SW480 (cell line): ENCODE measurements around the gene SENP1.
"Not testable (repeated sequence)": the region's sequence is repeated elsewhere in the genome, so short reads cannot be mapped to it uniquely, and the experiment has no call there.

Experiments
- DNase-seq: peaks from one replicate; pipeline ENCODE4 v3.0.0-alpha.2; 2016; ENCODE audit warnings: low spot score

Gene SENP1

DNA sequence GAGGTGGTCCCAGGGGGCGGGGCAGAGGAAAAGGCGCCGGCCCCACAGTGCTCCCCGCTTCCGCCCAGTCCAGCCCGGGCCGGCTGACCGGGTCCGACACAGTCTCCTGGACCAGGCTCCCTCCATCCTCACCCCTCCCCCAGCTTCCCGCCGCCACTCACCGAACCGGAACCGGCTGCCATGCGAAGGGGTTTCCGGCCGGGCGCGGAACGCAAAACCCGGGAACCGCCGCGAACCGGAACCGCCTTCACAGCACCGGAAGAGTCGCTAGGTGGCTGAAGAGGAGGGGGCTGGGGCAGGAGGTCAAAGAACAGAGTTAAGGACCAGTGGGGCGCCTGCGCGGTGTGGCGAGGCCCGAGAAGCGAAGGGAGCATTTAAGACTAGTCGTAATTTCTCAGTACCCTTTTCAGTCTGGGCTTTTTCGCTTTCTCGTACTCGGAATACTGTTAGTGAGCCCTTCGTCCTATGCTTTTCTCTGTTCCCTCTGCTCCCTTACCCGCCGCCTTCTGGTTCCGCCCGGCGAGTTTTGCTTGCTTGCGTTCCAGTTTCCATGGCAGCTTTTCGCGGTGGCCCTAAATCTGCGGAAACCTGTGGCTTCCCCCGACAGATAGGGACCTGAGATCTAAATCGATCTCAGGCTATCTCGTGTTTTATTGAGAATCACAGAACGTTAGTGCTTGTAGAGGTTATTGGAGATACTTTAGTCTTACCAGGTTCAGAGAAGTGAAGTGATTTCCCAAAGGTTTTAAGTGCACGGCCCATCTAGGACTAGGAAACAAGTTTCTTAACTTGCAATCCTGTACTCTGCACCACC lies at the start of gene SENP1:
Gene SENP1 (minus strand): TSS at position 213 of the 814 bp plus-strand sequence. CDS start 4,607 bp downstream, outside the sequence.
- peak; percentile 84 for DNase-seq

DNA sequence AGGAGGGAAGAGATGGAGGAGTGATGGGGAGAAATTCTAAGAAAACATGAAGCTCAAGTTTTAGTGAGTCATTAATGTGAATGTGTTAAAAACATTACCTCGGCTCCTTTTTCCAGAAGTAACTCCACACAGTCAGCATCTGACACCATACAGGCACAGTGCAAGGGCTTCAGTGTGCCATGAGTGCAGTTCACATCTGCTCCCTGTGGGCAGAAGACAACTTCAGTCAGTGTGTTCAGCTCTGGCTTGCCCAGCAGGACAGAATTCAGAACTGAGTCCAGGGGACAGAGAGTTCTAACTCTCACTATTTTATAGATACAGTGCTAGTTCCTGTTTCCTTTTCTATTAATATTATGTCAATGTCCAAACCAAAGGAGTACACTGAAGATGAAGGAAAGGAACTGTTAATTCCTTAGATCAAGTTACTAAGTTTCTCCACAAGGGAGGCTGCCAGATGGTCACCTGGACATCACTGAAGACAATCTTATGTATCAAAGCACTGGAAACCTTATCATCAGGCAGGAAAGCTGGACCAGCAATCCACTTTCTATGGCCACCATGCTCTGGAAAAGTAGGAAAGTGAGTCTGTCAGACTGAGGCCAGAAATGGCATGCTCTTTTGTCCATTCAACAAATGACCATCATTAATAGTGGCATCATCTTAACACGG lies 45.4 kb upstream of the SENP1 start:
- no peak for DNase-seq

DNA sequence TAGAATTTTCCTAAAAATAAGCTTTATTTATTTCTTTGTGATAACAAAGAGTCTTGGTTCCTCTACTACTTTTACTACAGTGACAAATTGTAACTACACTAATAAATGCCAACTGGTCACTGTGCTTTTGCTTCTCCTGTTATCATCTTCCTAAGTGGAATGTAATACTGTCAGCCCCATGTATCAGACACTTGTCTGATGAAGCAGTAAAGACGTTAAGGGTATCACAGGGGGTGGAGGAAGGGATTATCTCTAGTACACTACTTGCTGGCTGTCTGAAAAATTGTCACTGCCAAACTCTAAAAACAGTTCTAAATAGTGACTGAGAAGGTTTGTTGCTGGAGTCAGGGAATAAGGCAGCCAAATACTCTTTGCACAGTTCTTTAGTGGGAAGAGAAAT lies 40.1 kb upstream of the SENP1 start:
- DNase-seq = no peak

DNA sequence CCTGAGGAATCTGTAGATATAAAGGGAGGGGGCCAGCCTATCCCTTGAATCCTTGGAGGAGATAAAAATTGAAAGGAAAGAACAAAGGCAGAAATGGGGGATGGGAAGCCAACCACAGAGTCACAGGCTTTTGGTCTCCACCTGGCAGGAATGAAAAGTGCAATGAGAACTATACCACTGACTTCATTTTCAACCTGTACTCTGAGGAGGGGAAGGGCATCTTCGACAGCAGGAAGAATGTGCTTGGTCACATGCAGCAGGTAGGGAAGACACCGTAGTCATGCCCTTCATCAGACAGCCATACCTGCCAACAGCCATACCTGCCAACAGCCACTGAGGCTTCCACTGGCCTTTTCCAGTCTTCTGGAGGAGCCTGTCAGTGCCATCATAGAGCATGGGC lies 38.0 kb upstream of the SENP1 start:
- no peak for DNase-seq

DNA sequence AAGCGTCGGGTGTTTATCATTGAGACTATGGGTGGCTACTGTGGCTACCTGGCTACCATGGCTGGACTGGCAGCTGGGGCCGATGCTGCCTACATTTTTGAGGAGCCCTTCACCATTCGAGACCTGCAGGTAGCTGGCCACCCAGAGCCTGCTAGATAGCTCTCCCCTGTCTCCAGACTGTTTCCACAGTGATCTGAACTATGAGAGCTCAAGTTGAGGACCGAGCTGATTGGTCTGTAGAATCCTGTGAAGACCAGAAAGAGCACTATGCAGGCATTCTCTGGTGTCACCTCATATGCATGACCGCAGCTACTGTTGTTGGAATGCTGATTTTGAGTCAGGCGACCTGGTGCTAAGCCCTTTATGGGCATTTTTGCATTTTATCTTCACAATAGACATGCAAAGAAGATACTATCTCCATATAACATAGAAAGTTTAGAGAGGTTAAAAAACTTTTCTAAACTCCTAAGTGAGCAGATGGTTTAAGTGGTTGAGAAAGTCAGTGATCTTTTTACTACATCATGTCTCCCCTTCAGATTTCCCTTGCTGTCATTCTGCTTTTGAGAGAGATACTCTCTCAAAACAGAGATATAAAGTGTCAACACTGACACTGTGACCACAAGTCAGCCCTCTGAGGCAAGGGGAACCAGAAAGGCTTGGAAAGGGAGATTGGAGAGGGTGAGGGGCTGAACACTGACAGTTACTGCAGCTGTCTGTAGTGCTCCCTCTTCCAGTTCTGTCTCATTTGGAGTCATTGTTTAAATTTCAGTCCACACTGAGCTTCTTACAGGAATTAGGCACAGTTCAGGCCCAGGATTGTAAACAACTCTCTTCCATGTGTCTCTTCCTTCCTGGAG lies 37.2 kb upstream of the SENP1 start:
- no peak for DNase-seq

DNA sequence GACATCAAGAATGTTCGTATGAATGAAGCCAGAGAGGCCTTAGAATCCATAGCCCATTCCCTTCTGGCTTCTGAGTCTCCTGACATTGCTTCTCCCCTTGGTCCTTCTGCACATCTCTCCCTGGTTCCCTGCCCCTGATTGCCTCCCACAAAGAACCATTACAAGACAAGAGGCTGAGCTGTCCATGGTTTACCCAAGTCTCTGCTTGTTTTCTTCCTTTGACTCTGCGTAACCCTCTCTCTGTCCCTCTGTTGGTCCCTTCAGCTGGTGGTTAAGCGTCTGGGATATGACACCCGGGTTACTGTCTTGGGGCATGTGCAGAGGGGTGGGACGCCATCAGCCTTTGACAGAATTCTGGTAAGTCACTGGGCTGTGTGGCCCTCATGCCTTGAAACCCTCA lies 29.1 kb upstream of the SENP1 start:
- DNase-seq = no peak

DNA sequence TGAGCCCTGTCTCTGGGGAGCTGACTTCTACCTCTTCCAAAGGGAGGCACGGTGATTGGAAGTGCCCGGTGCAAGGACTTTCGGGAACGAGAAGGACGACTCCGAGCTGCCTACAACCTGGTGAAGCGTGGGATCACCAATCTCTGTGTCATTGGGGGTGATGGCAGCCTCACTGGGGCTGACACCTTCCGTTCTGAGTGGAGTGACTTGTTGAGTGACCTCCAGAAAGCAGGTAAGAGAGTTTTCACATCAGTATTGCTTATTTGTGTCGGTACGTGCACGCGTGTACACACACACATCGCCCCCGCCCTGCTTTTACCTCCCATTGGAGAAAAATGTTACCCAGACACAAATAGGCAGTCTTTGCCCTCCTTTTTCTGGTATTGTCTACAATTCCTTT lies 26.9 kb upstream of the SENP1 start:
- DNase-seq = peak; percentile 15

DNA sequence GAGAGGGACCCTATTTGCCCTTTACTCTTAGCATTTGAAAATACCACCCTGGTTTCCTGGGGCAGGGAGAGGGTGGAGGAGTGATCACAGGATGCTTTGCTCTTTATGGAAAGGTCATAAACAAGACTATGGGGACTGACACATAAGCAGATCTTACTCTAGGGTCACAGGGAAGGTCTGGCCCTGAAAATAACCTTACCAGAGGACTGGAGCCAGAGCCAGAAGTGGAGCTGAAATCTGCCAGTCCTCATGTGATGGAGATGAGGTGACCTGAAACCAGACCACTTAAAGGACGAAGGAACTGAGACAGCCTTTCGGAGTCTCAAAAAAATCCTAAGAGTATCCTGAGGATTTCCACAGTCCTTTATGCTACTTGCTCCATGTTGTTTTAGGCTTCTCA lies 25.6 kb upstream of the SENP1 start:
- no peak for DNase-seq

DNA sequence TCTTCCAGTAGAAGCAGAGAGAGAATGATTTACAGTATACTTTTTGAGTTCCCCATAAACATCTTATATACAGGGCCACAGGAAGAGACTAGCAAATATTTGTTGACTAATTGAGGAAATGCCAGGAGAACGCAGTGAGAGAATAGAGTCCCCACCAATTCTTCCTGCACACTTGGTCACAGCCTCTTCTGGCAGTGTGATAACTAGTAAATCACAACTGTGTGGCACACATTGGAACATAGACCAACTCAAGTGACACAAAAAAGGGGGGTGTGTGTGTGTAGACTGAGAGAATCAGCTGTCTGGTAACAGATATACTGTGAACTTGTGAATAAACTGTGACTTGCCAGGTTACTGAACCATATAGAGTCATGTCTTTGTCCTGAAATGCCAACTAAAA lies 23.5 kb upstream of the SENP1 start:
- no peak for DNase-seq

DNA sequence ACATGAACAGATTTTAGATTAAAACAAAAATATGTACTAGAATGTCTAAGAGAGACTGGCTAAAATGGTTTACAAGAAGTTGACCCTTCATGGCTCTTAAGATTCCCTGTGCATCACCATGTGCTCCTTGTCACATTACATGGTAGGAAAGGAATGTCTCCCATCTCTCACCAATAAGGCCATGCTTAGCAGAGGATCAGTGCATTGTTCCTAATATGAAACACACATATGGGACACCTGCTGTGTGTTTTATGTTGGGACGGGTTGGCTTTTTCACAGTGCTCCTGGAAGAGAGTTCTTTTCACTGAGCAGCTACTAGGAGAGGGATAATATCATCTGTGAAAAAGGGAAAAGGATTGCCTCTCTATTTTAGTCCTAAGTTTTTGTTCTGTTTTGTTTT lies 22.9 kb upstream of the SENP1 start:
- no peak for DNase-seq

DNA sequence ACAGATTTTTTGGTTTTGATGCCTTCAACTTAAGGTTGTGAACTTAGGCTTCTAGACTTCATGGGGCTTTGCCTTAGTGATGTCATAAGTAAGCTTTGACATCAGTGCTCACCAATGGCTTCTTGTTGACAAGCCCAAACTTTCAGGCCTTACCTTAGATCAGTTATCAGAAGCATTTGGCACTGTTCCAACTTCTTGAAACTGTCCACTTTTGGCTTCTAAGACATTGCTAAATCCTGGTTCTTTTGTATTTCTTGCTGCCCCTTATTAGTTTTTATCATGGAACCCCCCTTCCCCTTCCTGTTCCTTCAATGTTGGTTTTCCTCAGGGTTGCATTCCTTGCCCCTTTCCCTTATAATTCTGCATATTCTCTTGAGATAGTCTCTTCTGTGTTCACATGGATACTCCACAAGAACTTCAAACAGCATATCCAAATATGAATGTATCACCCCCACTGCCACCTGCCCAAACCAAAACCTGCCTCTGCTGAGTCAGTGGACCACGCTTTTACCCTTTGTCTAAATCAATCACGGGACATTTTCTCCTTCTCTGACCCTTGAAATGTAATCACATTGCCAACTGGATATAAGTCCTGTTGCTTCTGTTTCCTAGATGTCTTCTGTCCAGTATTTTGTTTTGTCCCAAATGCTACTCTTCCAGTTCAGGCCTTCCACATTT lies 21.2 kb upstream of the SENP1 start:
- DNase-seq = no peak

DNA sequence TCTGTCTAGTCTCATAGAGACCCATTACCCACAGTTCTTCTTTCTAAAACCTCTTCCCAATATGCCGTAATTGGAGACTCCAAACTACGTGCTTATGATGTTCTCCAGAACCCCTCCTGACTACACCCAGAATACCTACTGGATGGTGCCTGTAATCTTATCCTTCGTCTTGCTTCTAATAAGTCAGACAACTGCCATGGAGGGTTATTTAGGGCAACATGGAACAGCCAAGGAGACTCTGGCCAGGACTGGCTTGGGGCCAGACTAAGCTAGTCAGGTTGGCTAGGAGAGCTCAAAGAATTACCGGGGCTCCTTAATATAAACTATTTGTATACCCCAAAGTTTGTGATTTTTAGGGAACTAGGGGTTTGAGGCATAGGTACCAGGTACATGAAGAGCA lies 20.1 kb upstream of the SENP1 start:
- DNase-seq = no peak

DNA sequence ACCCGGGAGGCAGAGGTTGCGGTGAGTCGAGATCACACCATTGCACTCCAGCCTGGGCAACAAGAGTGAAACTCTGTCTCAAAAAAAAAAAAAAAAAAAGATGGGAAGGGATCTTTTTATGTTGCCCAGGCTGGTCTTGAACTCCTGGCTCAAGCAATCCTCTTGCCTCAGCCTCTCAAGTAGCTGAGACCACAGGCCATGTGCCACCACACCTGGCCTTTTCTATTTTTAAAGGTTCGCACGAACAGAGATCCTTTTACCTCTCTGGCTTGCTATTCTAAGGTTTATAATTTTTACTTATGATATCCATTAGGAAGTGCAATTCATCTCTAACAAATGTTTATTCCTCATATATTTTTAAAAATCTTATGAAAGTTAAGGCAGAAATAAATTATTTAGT lies 19.7 kb upstream of the SENP1 start:
- DNase-seq = not testable (repeated sequence)

DNA sequence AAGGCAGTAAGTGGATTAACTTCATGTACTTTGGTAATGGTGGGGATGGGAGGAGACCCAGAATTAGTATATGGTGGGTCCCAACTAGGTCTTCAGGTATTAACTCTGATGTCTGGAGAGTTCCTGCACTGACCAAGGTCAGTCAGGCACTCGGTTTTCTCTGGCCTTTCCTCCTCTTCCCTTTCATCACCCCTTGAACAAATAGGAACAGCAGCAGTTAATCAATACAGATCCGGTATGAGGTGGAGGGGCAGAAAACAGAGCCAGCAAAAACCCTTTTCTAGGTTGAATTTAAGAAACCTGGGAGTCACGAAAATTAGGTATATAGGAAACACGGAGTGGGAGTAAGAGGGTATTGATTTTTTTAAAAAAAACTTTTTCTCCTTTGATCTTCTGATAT lies 17.3 kb upstream of the SENP1 start:
- no peak for DNase-seq

DNA sequence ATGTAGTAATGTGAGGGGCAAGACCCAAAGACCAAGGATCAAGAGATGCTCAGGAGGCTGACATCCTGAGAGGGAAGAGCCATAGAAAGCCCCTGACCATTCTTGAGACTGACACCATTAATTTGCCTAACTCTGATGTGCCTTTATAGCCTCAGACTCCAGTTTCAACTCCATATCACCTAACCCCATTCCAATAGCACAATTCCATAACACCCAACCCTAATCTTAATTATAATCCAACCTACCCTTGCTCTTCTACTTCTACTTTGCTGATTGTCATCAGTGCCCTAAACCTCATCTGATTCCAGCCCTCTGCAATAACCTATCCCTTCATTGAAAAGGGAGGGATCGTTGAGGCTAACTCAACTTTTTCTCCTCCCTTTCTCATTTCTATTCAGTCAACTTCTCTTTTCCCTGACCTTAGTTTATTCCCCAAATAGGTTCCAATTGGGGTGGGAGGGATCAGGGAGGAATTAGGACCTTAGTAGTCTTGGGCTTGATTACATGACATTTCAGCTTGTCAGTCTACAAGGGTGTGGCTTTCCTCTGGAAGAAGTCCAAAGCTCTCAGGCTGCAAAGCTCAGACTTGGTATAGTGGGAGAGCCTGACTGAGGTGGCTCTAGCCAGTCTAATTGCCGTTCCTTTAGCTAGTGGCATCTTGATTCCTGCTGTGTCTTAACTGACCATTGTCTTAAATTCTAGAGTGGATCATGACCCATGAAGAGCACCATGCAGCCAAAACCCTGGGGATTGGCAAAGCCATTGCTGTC lies 16.4 kb upstream of the SENP1 start:
- no peak for DNase-seq

DNA sequence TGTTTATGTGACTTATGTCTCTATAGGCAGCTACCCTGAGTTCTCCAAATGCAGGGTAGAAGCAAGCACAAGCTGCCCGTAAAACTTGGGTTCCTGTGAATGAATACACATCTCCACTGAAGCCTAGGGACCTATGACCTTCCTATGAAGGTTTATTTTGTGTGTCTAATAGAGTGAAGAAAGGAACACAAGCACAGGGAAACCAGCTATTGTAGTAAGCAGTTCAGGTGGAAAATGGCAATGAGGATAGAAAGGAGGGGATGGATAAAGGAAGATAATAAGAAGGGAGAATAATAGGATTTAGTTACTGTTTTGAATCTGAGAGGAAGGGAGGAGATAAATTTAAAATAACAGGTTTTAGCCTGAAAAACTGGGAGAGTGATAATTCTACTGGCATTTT lies 15.6 kb upstream of the SENP1 start:
- no peak for DNase-seq

DNA sequence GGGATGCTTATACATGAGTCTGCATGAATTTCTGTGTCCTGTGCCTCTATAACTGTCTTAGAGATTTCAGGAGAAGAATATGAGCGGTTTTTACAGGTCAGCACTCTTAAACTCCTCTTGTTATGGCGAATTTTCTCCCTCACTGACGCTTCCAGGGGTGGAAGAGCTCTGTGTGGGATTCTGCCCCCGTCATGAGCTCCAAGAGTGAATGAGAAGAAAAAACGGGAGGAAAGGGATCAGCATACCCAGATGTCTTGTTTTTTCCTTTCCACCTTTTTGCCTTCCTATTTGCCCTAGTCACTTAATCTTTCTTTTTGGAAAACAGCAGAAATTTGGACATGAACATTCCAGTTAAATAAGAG lies 13.9 kb upstream of the SENP1 start:
- DNase-seq = no peak

DNA sequence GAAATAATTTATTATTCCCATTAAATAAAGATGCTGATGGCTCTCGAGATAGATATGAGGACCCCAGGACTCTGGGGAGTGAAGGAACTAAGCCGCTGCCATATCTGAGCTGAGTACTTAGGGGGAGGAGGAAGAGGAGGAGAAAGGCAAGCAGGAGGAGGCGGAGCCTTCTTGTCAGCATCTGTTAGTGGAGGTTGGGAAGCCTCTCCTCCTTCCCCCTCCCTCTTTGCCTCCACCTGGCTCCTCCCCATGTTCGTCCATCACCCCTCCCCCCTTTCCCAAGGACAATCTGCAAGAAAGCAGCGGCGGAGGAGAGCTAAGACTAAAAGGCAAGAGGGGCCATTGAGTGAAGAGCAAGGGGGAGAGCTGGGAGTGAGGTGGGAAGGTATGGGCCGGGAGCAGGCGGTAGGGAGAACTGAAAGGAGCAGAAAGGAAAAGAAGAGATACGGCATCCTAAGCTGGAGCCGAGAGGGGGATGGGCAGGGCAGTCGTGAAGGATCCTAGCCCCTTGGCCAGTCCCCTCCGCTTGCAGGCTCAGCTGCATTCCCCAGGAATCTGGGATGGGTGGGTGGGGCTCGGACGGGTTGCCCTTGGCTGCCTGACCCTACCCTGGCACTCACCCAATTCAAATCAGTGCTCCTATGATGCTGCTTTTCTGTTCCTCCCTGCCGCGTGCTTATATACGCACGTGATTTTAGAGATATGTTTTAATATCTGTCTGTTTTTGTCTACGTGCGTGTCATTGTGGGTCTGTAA lies 13.4 kb upstream of the SENP1 start, which contains the start of gene PFKM:
Gene PFKM (plus strand): TSS at position 287 of the 756 bp plus-strand sequence. CDS start 3,411 bp downstream, outside the sequence.
- peak; percentile 90 for DNase-seq

DNA sequence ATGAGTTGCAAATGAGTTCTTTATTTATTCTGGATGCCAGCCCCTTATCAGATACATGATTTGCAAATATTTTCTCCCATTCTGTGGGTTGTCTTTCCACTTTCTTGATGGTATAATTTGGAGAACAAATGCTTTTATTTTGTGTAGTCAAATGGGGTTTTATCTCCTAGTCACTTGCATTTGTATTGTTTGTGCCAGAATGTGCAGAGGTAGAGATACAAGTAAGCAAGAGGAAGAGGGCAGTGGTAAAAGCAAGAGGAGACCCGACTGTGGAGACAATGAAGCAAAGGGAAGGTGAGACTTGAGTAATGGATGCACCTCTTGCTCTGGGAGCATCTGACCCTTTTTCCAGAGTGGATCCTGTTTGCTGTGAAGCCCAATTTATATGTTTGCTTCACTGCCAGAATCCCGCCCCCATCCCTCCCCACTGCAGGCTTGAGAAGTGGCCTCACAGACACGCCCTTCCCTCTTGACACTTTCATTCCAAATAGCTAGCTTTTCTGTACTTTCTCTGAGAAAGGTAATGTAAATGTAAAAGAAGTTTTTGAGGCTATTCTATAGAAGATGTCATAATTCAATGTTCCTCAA lies 12.5 kb upstream of the SENP1 start:
- DNase-seq = no peak

DNA sequence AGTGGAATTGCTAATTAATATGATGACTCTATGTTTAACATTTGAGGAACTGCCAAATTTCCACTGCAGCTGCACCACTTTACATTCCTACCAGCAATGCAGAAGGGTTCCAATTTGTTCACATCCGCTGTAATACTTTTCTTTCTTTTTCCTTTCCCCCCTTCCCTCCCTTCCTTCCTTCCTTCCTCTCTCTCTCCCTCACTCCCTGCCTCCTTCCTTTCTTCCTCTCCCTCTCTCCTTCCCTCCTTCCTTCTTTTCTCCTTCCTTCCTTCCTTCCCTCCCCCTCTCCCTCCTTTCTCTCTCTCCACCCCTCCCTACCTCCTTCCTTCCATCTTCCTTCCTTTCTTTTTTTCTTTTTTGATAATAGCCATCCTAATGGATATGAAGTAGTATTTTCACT lies 10.1 kb upstream of the SENP1 start:
- no peak for DNase-seq
